Measurements from ENCODE around the gene ABI3.
A peak's percentile ranks its signal among the peaks of the same experiment; 100 is the strongest.

ABI3 gene

GRCh38 chr17:49226771-49227435, 16.4 kb downstream of the ABI3 start:
- no peak for DNase-seq

GRCh38 chr17:49227436-49228261, 17.1 kb downstream of the ABI3 start:
- DNase-seq = peak; percentile 86 to 87

DNA sequence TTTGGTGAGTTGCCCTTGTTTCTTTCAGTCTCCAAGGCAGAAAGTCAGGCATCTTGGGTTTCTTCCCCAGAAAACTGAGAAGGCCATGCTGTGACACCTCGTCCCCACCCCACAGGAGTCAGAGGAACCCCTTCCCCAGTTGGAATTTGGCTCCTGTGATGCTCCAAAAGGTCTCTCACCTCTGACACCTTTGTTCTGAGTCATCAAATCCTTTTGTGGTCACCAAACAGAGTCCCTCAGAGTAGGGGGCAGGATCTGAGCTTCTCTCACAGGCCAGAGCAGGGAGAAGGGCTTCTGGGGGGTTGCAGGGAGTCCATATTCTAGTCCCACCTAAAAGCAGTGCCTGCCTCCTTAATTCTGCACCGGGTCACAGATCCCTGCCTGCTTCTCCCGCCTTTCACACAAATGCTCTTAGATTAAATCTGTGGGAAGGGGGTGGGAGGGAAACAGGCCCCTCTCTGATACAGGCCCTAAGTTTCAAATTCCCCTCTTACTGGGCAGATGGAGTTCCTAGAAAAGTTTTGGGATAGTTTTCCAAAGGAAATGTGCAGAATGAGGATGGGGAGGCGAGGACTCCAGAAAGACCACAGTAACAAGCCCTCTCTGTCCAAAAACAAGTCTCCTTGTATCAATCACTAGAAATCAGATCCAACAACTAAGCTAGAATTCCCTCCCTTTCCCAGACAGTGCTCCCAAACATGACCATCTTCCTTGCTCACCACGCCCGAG, 18.7 kb downstream of the ABI3 start:
- DNase-seq = no peak

DNA sequence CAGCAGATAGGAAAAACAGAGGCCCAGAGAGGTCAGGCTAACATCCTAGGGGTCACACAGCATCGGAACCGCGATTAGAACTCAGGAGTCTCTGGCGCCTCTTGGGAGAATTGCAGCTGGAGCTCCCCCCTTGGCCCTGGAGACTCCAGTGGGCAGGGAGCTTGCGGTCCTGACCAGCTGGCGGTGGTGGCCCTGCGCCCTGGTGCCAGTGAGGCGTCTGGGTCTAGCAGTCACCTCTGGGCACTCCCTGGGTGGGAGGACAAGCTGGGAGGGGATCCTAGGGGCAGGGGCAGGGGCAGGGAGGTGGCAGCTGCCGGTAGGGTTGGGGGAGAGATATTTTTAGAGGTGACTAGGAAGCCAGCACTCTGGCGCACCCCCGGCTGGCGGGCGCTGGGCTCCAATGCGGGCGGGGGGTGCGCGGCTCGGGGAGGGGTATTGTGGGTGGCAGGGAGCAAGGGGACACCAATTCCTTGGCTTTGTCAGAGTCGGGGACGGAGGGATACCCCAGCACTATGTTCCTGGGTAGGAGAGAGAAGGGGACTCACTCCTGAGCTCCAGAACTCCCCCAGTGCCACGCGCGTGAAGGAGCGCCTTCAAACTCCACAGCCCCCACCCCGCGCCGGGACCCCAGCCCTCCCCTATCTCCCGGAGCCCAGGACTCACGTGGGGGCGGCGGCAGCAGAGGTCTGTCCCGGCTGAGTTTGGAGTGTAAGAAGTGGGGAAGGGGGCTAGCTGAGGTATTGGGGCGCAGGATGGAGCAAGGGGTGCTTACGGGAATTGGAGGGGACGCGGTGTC, 19.5 kb downstream of the ABI3 start:
- DNase-seq = no peak

DNA sequence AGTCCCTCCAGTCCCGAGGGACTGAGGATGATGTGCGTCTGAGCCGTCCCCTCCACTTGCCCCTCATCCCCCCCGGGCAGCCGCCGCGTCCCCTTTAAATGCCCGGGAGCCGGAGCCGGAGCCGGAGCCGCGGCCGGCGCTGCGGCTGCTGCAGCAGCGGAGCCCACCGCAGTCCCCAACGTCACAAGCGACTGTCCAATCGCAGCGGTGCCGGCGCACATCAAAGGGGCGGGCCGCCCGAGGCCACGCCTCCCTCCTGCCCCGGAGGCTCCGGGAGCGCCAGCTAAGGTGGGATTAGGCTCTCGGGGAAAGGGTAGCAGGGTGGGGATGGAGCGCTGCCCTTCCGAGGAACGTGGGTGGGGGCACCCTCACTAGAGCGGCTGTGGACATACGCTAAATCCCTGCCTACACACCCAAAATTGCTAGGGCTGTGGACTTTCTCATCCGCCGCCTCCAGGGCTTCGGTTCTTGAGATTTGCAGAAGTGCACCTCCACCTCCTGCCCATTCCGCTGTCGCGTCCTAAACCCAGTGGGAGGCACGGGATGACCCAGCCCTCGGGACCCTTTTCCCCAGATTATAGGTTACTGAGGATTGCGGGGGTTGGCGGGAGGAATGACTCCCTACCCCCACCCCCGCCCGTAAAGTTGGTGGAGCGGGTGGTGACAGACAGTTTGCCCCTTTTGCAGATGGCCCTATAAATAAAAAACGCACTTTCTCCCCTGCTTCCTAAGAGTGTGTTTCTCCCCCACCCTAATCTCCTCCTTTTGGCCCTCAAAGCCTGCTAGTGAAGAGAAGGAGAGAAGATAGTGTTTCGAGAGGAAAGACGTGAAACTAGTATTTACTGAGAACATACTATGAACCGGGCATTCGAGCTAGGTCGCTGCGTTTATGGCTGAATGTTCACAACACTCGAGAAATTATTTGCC, 20.4 kb downstream of the ABI3 start, which contains the start of gene PHOSPHO1:
Gene PHOSPHO1, minus strand, starts transcription at position 152 of the 927 bp plus-strand sequence. CDS start 4,096 bp downstream, outside the sequence.
- peak; percentile 88 to 91 for DNase-seq

DNA sequence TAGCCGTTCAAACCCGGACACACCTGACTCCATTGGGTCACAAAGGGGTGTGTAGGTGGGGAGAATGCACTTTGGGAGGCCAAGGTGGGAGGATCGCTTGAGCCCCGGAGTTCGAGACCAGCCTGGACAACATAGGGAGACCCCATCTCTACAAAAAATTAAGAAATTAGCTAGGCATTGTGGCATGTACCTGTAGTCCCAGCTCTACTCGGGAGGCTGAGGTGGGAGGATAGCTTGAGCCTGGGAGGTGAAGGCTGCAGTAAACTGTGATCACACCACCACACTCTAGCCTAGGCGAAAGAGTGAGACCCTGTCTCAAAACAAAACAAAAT, 21.0 kb downstream of the ABI3 start:
- no peak for DNase-seq

DNA sequence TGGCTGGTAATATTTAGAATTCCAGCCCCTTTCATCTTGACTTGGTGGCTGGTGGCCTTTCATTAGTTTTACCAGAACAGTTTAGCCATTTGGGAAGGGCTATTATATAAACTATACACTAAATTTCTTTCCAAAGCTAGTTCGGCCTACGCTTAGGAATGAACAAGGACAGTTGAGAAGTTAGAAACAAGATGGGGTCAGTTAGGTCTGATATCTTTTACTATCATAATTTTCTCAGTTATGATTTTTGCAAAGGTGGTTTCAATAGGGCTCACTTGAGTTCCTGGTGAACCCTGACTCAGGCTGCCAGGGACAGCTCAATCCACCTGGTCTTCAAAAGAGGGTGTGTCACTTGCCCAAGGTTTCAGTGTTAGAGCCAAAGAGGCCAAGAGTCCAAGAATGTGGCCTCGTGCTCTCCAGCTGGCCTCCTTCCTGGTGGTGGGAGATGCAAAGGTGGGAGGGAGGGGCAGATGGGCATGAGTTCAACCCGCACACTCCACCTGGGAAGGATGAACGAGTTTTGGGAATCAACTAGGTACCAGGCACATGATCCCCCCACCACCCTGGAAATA, 24.1 kb downstream of the ABI3 start:
- DNase-seq = no peak

- DNase-seq = no peak
Observed at GRCh38 chr17:49235896-49236295, 25.4 kb downstream of the ABI3 start.

DNA sequence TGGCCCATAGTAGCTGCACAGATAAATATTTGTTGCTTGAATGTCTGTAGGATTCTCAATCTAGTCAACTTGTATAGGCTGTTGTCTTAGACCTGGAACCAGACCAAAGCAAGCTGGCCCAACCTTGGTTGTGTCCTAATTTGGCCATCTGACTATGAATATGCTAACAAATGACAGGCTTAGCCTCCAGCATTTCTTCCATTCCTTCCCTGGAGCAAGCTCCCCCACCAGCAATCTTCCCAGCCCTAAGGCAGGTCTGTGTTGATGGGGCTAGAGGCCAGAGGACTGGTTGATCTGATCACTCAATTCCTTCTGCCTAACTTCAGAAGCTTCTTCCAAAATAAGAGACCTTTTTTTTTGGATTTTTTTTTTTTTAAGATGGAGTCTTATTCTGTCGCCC, 29.5 kb downstream of the ABI3 start:
- DNase-seq = no peak

DNA sequence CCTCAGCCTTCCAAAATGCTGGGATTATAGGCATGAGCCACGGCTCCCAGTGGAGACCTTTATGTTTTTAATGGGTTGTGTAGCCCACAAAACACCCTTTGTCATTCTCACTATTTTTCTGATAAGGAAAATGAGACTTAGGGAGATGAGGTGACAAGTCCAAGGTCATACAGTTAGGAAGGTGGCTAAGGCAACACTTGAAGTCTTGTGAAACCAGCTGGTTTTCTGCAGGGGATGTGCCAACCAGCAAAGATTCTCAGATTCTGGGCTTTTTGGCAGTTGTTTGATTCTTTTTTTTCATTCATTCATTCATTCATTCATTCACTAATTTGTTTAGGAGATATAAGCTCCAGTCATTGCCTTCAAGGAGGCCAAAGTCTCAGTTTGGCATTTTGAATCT, 30.1 kb downstream of the ABI3 start:
- no peak for DNase-seq

GRCh38 chr17:49241040-49241439, 30.5 kb downstream of the ABI3 start:
- no peak for DNase-seq

DNA sequence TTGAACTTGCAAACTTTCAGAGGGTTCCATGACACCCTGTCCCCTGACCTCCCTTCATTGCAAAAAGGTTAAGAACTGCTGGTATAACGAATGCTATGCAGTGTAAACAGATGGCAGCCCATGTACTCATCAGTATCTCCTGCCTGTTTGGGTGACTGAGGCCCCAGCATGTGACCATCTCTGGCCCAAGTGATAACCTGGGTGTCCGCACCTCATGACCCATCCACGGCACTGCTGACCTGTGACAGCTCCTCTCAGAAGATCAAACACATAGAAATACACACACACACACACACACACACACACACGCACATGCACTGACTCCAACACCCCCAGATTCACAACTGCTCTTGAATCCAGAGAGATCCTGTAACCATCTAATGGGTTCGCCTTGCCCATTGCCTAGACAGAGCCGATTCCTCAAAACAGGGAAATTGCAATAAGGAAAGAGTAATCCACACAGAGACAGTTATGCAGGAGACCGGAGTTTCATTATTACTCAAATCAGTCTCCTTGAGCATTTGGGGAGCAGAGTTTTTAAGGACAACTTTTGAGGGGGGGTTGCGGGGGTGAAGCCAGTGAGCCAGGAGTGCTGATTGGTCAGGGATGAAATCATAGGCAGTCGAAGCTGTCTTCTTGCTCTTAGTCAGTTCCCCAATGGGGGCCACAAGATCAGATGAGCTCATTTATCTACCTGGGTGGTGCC, 31.3 kb downstream of the ABI3 start:
- DNase-seq = no peak

DNA sequence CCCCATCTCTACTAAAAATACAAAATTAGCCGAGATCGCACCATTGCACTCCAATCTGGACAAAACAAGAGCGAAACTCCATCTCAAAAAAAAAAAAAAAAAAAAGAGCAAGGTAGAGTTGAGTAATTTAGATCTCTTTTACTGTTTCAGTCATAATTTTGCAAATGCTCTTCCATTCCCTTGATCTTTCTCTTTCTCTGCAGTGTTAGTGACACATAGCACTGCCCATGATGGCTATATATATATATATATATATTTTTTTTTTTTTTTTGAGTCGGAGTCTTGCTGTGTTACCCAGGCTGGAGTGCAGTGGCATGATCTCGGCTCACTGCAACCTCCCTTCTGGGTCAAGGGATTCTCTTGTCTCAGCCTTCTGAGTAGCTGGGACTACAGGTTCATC, 32.3 kb downstream of the ABI3 start:
- no peak for DNase-seq

GRCh38 chr17:49244839-49245238, 34.3 kb downstream of the ABI3 start:
- DNase-seq = no peak

DNA sequence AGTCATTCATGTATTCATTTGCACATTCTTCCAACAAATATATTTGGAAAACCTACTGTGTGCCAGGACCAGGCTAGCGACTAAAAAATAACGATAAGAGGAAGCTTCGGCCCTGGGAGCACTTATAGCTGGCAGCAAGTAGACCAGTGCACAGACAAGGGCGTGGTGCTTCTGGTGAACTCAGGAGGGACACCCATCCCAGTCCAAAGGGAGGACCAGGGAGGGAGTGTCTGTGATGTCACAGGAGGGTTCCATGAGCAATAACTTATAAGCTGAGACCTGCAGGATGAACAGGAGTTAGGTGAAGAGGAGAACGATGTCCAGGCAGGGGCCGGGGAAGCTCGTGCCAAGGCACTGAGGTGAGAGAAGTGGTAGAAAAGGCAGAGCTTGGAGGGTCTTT, 37.4 kb downstream of the ABI3 start:
- no peak for DNase-seq

DNA sequence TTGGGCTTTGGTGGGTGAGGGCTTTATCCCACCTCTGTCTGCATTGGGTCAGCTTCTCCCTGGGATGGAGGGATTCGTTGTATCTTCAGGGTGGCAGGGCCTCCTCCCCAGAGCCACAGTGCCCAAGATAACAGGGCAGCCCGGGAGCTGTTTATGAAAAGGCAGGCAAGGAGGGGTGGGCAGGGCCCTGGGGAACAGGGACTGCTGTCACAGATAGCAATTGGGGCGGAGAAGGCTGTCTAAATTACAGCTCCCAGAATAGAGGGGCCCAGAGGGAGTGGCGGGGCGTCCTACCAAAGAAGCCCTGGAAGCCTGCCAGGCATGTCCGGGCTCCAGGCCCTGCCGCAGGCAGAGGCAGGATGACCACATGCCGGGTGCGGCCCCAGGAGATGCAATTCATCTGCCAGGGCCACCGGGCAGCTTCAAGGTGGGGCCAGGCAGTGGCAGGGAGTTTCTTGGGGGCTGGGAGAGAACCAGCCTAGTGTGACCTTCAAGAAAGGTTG, 38.8 kb downstream of the ABI3 start:
- no peak for DNase-seq

DNA sequence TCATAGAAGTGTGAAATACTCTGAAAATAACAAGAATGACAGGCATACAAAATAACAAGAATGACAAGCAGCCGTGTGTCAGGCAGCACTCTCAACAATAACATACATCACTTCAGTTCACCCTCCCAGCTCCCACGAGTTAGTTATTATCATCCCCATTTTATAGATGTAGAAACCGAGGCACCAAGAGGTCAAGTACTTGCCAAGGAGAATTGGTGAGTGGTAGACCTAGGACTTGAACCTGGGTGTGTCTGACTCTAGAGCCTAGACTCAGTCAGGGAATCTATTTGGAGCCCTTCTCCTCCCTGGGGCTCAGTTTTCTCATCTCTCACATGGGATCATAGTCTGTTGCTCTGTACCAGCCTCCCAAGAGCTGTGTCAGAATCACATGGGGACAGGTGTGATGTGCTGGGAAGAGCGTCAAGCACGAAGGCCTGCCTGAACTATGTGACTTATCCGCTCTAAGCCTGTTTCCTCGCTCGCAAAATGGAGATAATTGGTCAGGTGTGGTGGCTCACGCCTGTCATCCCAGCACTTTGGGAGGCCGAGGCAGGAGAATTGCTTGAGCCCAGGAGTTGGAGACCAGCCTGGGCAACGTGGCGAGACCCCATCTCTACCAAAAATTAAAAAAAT, 39.5 kb downstream of the ABI3 start:
- DNase-seq = no peak

- no peak for DNase-seq
Observed at GRCh38 chr17:49252148-49252695, 41.7 kb downstream of the ABI3 start.

GRCh38 chr17:49254066-49254465, 43.6 kb downstream of the ABI3 start:
- DNase-seq = no peak

DNA sequence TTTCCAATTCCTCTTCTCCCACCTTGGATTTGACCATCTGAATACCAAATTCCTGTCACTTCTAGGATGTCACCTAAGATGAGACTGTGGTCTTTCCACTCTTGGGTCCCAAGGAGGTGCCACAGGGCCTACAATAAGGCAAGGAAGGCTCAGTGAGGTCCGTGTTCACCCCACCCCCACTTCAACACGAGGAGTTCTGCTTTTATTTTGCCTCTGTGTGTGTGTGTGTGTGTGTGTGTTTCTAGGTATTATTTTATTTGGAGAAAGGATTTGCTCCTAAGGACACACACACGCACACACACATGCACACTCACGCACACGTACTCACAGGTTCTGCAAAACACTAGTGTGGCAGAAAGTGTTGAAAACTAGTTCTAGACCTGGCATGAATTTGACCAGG, 44.6 kb downstream of the ABI3 start:
- DNase-seq = no peak
